ENCODE results near the gene CDKAL1.

- TF ChIP-seq POLR2A (IDR thresholded peaks at IDR 0.05) (no peak), CTCF (IDR thresholded peaks at IDR 0.05) (no peak)
Observed at GRCh38 chr6:20800653-20801052, 266.4 kb downstream of the CDKAL1 start.
